T47D (cell line): ENCODE results near the gene MGAT5.
A peak's percentile ranks its signal among the peaks of the same experiment; 100 is the strongest.

Source experiments
- DNase-seq, 2 experiments: peaks; one replicate each; pipeline versions ENCODE4 v3.0.0 to v3.0.0-alpha.2; 2011 to 2012; ENCODE audit warnings: low read depth in 1 of 2, low spot score in 1 of 2
- JUND ChIP-seq: IDR thresholded peaks from 2 replicates; pipeline ENCODE4 v1.6.1; 2012; ENCODE audit warnings: low read depth
- in situ Hi-C: cut with HindIII; loops from 2 replicates; pipeline ENCODE4 v1.10.0; 2016; ENCODE audit warnings: low sequenced_read_pairs, low pct_unique_long_range_greater_than_20kb

Gene MGAT5

GRCh38 chr2:134405611-134406081 lies 151.8 kb downstream of the MGAT5 start:
- no peak for DNase-seq
- no peak for TF ChIP-seq JUND
- in situ Hi-C loops = no loop called here

GRCh38 chr2:134406311-134406710 lies 152.4 kb downstream of the MGAT5 start:
- DNase-seq = no peak
- no peak for TF ChIP-seq JUND
- in situ Hi-C loops = no loop called here

GRCh38 chr2:134406736-134407135 lies 152.9 kb downstream of the MGAT5 start:
- no peak for DNase-seq
- no peak for TF ChIP-seq JUND
- in situ Hi-C loops = no loop called here

- in situ Hi-C loops = no loop called here
- TF ChIP-seq JUND = no peak
- DNase-seq = no peak
These were observed 153.4 kb downstream of the MGAT5 start for GRCh38 chr2:134407154-134407890.

- DNase-seq = no peak
- in situ Hi-C loops = no loop called here
- TF ChIP-seq JUND = no peak
These were observed 154.5 kb downstream of the MGAT5 start for GRCh38 chr2:134408386-134408785.

- no peak for DNase-seq
- no peak for TF ChIP-seq JUND
- in situ Hi-C loops = no loop called here
These were observed 154.9 kb downstream of the MGAT5 start for GRCh38 chr2:134408791-134409190.

- in situ Hi-C loops = no loop called here
- DNase-seq = no peak
- TF ChIP-seq JUND = no peak
These were observed 156.1 kb downstream of the MGAT5 start for GRCh38 chr2:134410006-134410405.

- no peak for DNase-seq
- TF ChIP-seq JUND = no peak
- in situ Hi-C loops = no loop called here
These were observed 157.0 kb downstream of the MGAT5 start for GRCh38 chr2:134410831-134411231.

GRCh38 chr2:134411279-134411827 lies 157.5 kb downstream of the MGAT5 start:
- no peak for TF ChIP-seq JUND
- in situ Hi-C loops = no loop called here
- DNase-seq = no peak

GRCh38 chr2:134411828-134412638 lies 158.2 kb downstream of the MGAT5 start:
- DNase-seq = peak; percentile 45 to 72
- in situ Hi-C loops = no loop called here
- no peak for TF ChIP-seq JUND

- TF ChIP-seq JUND = no peak
- in situ Hi-C loops = no loop called here
- DNase-seq = no peak
These were observed 158.7 kb downstream of the MGAT5 start for GRCh38 chr2:134412639-134412999.

- TF ChIP-seq JUND = no peak
- in situ Hi-C loops = no loop called here
- no peak for DNase-seq
These were observed 159.6 kb downstream of the MGAT5 start for GRCh38 chr2:134413430-134413829.

GRCh38 chr2:134413912-134414311 lies 160.0 kb downstream of the MGAT5 start:
- in situ Hi-C loops = no loop called here

More at GRCh38 chr2:134413912-134414311, 160.0 kb downstream of the MGAT5 start:
- no peak for DNase-seq
- no peak for TF ChIP-seq JUND
